Right lobe of liver (tissue), 4 donors: Measurements from ENCODE around the gene TIFAB.

Experiments
- CTCF ChIP-seq, 4 donors: fragments of 200-600 bp in 3 of 4; fragments of 450-650 bp in 1 of 4; IDR thresholded peaks; one replicate each; pipeline versions ENCODE4 v1.5.1 to v1.8.0; 2016 to 2022; ENCODE audit warnings: antibody characterized with exemption in 4 of 4, mild to moderate bottlenecking in 2 of 4
- POLR2A ChIP-seq: fragments of 450-650 bp; IDR thresholded peaks from one replicate; pipeline ENCODE4 v1.6.1; 2017; ENCODE audit warnings: antibody characterized with exemption, mild to moderate bottlenecking
- donor health status: DM: no; HTN: no; CAD: no.
- donor health status: DM: no; HTN: no; CAD: no.
- donor health status: DM: no; HTN: yes; CAD: no.

- TF ChIP-seq CTCF (IDR thresholded peaks at IDR 0.05) (peak in 1 of 4 donors; percentile 16), POLR2A (peak; percentile 96)
Observed at GRCh38 chr5:135398855-135399793, 53.0 kb downstream of the TIFAB start, which contains the start of gene MACROH2A1.
